HG02970 (cell line): ENCODE measurements around the gene ZCCHC2.
A peak's percentile ranks its signal among the peaks of the same experiment; 100 is the strongest.

ENCODE experiments used
- ATAC-seq: cut with Tn5 transposase; IDR thresholded peaks from one replicate; pipeline ENCODE4 v1.9.1; 2021; ENCODE audit warnings: mild to moderate bottlenecking, moderate library complexity, moderate number of reproducible peaks; ENCODE audit not compliant: unreplicated experiment, low FRiP score

ZCCHC2 gene

GRCh38 chr18:62522504-62523254 is at the start of gene ZCCHC2:
ZCCHC2 (plus strand) TSS chr18:62523025; CDS start chr18:62523425, 400 bp downstream.
- peak; percentile 72 for ATAC-seq

GRCh38 chr18:62479574-62479973 is 43.3 kb upstream of the ZCCHC2 start:
- no peak for ATAC-seq

DNA sequence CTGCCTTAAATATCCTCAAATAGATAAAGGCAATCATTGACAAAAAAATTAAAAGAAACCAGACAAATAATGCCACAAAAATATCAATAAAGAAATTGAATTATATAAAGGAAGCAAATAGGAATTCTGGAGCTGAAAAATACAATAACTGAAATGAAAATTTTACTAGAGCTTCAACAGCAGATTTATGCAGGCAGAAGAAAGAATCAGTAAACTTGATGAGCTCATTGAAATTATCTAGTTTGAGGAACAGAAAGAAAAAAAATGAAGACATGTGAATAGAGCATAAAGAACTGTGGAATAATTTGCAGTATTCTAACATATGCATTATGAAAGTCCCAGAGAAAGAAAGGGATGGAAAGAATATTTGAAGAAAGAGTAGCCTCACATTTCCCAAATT is 41.9 kb upstream of the ZCCHC2 start:
- no peak for ATAC-seq

GRCh38 chr18:62484941-62485340 is 37.9 kb upstream of the ZCCHC2 start:
- ATAC-seq, result no peak

DNA sequence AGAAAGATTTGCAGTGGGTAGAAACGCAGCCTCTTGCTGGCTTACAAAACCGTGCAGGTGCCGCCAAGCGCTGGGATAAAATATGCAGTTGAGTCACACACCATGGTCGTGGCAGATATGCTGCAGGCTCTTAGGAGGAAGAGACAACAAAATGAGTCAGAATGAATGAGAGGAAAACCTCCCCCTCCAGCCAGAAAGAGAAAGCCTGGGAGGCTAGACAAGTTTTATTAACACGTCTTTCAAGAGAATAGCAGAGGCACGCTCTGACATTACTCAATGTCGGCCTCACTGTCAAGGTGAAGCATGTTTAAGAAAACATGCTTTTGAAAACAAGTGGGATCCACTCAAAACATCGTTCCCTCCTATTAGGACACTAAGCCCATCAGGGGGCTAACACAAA is 37.1 kb upstream of the ZCCHC2 start:
- ATAC-seq, result no peak

DNA sequence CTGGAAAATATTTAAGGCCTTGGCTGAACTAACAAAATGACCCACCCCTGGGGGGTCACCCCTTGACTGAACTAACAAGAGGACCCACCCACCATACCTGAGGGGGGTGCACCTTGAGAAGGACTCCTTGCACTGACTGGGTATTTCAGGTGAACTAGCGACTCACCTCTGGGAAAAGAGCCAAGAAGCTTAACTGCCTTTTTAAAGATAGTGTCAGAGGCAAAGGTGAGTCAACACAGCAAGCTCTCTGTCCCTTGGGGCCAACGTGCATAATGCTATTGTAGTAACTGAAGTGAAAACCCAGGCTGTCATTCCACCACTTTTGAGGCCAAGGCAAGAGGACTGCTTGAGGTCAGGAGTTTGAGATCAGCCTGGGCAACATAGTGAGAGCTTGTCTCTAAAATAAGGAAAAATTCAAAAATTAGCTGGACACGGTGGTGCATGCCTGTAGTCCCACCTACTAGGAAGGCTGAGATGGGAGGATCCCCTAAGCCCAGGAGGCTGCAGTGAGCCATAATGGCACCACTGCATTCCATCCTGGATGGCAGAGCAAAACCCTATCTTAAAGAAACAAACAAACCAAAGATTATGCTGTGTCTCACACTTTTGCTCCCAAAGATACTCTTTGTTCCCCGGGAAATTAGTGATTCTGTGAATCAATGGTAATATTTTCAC is 36.4 kb upstream of the ZCCHC2 start:
- no peak for ATAC-seq

DNA sequence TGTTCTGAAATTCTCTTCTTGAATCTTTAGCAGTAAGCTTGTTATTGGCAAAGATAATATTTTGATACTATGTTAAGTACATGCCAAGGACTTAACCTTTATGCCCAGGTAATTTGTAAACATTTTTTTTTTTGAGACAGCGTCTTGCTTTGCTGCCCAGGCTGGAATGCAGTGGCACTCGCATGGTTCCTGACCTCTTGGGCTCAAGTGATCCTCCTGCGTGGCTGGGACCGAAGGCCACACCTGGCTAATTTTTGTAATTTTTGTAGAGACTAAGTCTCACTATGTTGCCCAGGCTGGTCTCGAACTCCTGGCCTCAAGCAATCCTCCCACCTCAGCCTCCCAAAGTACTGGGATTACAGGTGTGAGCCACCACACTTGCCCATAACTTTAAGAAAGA is 35.7 kb upstream of the ZCCHC2 start:
- ATAC-seq, result no peak

DNA sequence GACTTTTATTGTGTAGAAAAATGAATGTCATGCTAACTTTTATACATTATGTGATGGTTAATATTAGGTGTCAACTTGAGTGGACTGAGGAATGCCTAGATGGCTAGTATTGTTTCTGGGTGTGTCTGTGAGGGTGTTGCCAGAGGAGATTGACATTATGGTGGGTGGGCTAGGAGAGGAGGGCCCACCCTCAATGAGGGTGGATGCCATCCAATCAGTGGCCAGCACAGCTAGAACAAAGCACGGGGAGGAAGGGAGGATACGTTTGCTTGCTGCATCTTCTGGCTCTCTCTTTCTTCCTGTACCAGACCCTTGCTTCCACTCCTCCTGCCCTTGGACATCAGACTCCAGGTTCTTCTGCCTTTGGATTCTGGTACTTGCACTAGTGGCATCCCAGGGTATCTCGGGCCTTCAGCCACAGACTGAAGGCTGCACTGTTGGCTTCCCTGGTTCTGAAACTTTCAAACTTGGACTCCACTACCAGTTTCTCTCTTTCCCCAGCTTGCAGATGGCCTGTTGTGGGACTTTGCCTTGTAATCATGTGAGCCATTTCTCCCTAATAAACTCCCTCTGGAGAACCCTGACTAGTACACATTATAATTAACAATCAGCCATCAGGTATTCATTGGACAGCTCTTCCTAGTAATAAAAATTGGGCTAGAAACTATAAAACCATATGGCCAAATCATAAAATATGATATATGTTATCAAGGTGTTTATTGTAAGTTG is 31.7 kb upstream of the ZCCHC2 start:
- no peak for ATAC-seq

GRCh38 chr18:62493033-62493862 is 29.6 kb upstream of the ZCCHC2 start:
- ATAC-seq, result no peak

DNA sequence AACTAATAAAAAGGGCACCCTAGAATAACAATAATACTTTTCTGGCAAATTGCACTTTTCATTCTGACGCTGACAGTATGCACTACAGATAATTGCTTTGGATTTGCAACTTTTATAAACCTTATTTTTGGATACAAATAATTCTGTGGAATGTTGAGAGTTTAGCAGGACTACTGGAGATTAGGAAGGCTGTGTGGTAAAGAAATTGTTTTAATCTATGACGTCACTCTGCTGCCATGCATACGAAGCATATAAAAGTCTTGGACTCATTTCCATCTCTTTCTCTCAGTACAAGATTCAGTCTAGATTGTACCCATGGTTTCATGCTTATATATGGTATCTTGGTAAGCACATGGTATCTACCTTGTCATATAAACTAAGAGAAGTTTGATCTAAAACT is 28.1 kb upstream of the ZCCHC2 start:
- no peak for ATAC-seq

- ATAC-seq, result no peak
Observed at GRCh38 chr18:62496262-62496661, 26.6 kb upstream of the ZCCHC2 start.

DNA sequence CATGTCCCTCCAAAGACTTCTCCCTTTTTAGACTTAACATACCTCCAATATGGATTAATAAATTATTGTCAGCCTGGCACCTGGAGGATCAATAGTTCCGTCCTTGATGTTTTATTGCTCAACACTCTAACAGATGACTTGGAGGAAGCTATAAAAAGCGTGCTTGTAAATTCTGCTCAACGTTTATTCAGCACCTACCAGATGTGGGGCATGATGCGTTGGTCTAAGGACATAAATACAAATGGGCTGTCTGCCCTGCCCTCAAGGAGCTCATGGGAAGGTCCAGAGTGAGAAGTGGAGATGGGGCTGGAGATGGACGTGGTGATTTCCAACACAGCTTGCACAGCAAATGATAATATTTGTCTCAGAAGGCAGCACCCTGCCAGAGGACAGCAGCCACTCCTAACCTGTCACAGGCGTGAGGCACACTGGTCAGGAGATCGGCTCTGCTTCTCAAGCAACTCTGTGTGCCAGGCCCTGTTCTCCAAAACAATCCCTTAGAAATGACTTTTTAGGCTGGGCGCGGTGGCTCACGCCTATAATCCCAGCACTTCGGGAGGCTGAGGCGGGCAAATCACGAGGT is 25.5 kb upstream of the ZCCHC2 start:
- no peak for ATAC-seq

GRCh38 chr18:62498616-62499262 is 24.1 kb upstream of the ZCCHC2 start:
- no peak for ATAC-seq

DNA sequence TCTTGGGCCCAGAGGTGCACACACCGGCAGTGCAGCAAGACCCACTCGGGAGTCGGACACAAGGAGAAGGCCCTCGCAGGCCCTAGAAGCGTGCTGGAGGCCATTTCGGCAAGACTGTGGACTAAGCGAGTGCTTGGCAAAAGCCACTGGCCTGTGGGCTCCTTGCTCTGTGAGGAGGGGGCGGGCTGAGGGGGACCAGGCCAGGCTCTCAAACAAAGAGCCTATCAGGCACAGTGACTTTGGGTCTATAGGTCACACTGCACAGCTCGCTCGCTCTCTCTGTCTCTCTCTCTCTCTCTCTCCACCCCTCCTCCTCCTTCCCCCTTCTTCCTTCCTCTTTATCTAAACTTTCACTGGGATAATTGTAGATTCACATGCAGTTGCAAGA is 23.6 kb upstream of the ZCCHC2 start:
- ATAC-seq, result no peak

- ATAC-seq, result no peak
Observed at GRCh38 chr18:62500174-62500573, 22.7 kb upstream of the ZCCHC2 start.

DNA sequence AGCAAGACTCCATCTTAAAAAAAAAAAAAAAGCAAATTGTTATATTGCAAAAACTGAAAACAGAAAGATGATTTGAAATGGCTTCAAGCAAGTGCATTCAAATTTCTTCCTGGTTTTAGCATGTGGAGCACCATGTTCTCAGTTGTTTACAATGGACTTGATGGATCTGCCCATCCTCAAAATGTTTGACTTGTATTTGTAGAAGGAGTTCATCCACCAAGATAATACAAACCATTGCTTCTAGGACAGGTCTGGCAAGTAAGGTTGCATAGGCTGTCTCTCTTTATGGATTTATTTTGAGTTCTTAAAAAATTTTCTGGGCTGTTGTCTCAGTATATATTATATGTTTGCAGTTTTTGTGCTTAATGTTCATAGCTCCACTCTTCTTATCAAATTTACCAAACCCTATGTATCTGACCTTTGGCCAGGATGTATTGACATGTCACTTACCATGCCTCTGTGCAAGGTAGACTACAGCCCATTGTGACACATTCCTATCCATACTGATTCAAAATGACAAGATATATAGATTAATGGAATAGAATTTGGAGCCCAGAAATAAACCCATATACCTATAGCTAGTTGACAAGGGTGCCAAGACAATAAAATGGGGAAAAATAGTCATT is 21.7 kb upstream of the ZCCHC2 start:
- no peak for ATAC-seq

- peak; percentile 91 for ATAC-seq
Observed at GRCh38 chr18:62505669-62506494, 16.9 kb upstream of the ZCCHC2 start.

- ATAC-seq, result peak; percentile 5
Observed at GRCh38 chr18:62506495-62507143, 16.2 kb upstream of the ZCCHC2 start.
